Natural killer cell (primary cell): ENCODE results near the gene EIF4EBP2. TPM values are rescaled to one million over a fixed set of nuclear protein-coding genes. Genes with fewer than 3 reads are reported as not detected.

Experiments
- ATAC-seq, 3 donors: fragments of 150-1000 bp in 2 of 3; fragments of 200-7000 bp in 1 of 3; cut with Tn5 transposase; 1 replicate in 1 of 3; 2 replicates in 2 of 3; pipeline ENCODE4 v1.10.0; 2021; ENCODE audit warnings: mild to moderate bottlenecking in 2 of 3, moderate library complexity in 2 of 3
- DNase-seq, 2 donors: peaks; one replicate each; pipeline versions ENCODE4 v3.0.0 to v3.0.0-alpha.2; 2013 to 2021; ENCODE audit warnings: mixed read lengths in 1 of 2
- H3K27ac ChIP-seq: one replicate; pipeline ENCODE4 v1.5.1; 2013; ENCODE audit warnings: mild to moderate bottlenecking, low read length
- H3K27me3 ChIP-seq: one replicate; pipeline ENCODE4 v1.6.1; 2013; ENCODE audit warnings: low read length; ENCODE audit not compliant: control insufficient read depth, insufficient read depth
- H3K36me3 ChIP-seq: one replicate; pipeline ENCODE4 v1.6.1; 2013; ENCODE audit warnings: low read length; ENCODE audit not compliant: control insufficient read depth, insufficient read depth
- H3K4me1 ChIP-seq: one replicate; pipeline ENCODE4 v1.6.1; 2013; ENCODE audit warnings: low read length; ENCODE audit not compliant: control insufficient read depth, insufficient read depth
- H3K4me3 ChIP-seq: one replicate; pipeline ENCODE4 v1.5.1; 2013; ENCODE audit warnings: low read length
- H3K9me3 ChIP-seq: one replicate; pipeline ENCODE4 v1.6.1; 2013; ENCODE audit warnings: low read length; ENCODE audit not compliant: control insufficient read depth, insufficient read depth
- H3K27ac Mint-ChIP-seq, 2 donors: one replicate each; pipeline ENCODE4 v1.8.0; 2022; ENCODE audit warnings: mild to moderate bottlenecking in 2 of 2, mixed read lengths in 2 of 2, moderate library complexity in 1 of 2
- H3K27me3 Mint-ChIP-seq, 2 donors: one replicate each; pipeline ENCODE4 v1.8.0; 2022; ENCODE audit warnings: low read depth in 2 of 2, mixed read lengths in 2 of 2
- H3K36me3 Mint-ChIP-seq: one replicate; pipeline ENCODE4 v1.8.0; 2022; ENCODE audit warnings: mixed read lengths
- H3K4me1 Mint-ChIP-seq, 2 donors: one replicate each; pipeline ENCODE4 v1.8.0; 2022; ENCODE audit warnings: mixed read lengths in 2 of 2
- H3K4me3 Mint-ChIP-seq: one replicate; pipeline ENCODE4 v1.8.0; 2022; ENCODE audit warnings: mild to moderate bottlenecking, moderate library complexity, mixed read lengths
- H3K9me3 Mint-ChIP-seq, 2 donors: one replicate each; pipeline ENCODE4 v1.8.0; 2022; ENCODE audit warnings: mixed read lengths in 2 of 2
- WGBS: methylation state at CpG from one replicate; pipeline ENCODE4 v1.1.7; 2013; ENCODE audit warnings: missing lambda C conversion rate; ENCODE audit not compliant: insufficient coverage; 5-methylcytosine and 5-hydroxymethylcytosine counted together
- intact Hi-C: fragments of 100-400 bp; cut with micrococcal nuclease; formaldehyde crosslinking; loops from one replicate; pipeline ENCODE4 v1.14.2; 2022
- total RNA-seq, 4 donors: library from RNA; stranded (reverse); fragments of 120-200 nt in 1 of 4; gene quantifications; one replicate each; pipeline versions ENCODE4 v1.2.3 to v1.2.4, GENCODE V29; 2013 to 2022
- TF ChIP-seq, protein P1 (sequence below): fragments of 200-600 bp; IDR thresholded peaks from one replicate; pipeline ENCODE4 v1.8.0; 2022; ENCODE audit warnings: antibody characterized with exemption

Gene EIF4EBP2
- total RNA-seq, 3 donors from 2014 or later (not counting 1 experiment from before 2014, with no cell fraction given), result 60.6 to 71.6 (median 71.1) TPM

DNA sequence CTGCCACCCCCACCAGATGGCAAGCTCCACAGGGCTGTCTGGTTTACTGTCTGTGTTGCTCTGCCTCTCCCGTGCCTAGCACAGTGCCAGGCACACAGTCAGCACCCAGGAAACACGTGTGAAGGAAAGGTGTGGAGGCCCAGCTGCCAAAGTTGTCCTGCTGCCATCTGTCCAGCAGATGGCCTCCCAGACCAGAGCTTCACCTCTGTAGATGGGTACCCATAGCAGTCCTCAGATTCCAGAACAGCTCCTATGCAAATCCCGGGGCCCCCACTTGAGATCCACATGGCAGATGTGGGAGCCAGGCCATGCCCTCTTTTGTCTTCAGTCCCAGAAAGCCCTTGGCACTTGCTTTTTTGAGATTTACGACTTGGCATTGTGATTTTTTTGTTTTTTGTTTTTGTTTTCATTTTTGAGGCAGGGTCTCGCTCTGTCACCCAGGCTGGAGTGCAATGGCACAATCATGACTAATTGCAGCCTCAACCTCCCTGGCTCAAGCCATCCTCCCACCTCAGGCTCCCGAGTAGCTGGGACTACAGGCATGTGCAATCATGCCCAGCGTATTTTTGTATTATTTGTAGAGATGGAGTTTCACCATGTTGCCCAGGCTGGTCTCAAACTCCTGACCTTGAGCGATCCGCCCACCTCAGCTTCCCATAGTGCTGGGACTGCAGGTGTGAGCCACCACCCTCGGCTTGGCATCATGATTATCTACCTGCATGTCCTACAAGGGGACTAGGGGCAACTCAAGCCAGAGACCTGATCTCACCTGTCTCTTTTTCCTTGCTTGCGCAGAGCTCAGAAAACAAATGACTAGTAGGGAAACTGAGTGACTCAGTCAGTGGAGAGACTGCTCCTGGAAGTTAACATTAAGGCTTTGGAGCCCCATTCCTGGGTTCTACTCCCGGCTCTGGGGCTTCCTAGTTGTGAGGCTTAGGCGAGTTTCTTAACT lies 57.7 kb downstream of the EIF4EBP2 start:
- Mint-ChIP-seq H3K4me3 (no peak overlapping the region), H3K27me3 (peaks cover 21 to 24% of the 10 kb centered on the region in 2 donors), H3K9me3 (no peaks in the 10 kb centered on the region), H3K4me1 (no peaks in the 10 kb centered on the region), H3K27ac (no peak overlapping the region), H3K36me3 (no peaks in the 10 kb centered on the region)
- H3K36me3 ChIP-seq, result no peaks in the 10 kb centered on the region
- peaks cover 7% of the 10 kb centered on the region for H3K27me3 ChIP-seq
- peaks cover 9% of the 10 kb centered on the region for H3K4me1 ChIP-seq
- H3K4me3 ChIP-seq, result no peak overlapping the region
- ATAC-seq (peak in 2 of 3 donors; percentile 65 to 77), DNase-seq (peak in 1 of 2 donors; percentile 74)
- no peaks in the 10 kb centered on the region for H3K9me3 ChIP-seq
- TF ChIP-seq, protein P1, sequence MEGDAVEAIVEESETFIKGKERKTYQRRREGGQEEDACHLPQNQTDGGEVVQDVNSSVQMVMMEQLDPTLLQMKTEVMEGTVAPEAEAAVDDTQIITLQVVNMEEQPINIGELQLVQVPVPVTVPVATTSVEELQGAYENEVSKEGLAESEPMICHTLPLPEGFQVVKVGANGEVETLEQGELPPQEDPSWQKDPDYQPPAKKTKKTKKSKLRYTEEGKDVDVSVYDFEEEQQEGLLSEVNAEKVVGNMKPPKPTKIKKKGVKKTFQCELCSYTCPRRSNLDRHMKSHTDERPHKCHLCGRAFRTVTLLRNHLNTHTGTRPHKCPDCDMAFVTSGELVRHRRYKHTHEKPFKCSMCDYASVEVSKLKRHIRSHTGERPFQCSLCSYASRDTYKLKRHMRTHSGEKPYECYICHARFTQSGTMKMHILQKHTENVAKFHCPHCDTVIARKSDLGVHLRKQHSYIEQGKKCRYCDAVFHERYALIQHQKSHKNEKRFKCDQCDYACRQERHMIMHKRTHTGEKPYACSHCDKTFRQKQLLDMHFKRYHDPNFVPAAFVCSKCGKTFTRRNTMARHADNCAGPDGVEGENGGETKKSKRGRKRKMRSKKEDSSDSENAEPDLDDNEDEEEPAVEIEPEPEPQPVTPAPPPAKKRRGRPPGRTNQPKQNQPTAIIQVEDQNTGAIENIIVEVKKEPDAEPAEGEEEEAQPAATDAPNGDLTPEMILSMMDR, result peak; percentile 64
- intact Hi-C loops, result loop anchor here (1.0 to 5.0 kb wide), 2 partner anchors 79 to 426 kb away; partner anchors contain the start of gene PCBD1
- WGBS, result 59% methylated on average over 11 of the region's 13 CpGs
- H3K27ac ChIP-seq, result no peak overlapping the region

DNA sequence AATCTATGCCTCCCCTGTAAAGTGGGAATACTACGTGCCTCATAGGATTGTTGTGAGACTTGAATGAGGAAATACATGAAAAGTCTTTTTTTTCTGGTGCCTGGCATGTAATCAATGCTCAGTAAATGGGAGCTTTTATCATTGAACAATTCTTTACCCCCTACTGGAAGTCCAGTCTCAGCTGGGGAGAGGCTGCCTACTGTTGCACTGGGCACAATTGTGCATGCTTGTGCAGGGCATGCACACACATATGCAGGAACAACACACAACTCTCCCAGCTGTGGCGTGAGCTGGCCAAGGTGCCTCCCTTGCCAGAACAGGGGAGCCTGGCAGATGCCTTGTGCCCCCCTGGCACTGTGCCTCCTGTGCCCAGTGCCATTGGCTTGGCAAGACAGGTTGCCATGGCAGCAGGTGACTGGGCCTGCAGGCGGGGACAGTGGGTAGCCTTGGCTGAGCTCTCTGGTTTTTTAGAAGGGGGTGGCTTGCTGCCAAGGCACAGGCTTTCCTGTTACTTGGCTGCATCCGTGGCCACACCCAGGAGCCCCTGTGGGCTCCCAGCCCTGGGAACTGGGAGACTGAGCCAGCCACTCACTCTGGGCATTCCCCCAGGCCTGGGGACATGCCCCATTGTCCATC lies 58.5 kb downstream of the EIF4EBP2 start:
- Mint-ChIP-seq H3K27me3 (peaks cover 18 to 21% of the 10 kb centered on the region in 2 donors), H3K36me3 (no peaks in the 10 kb centered on the region), H3K4me3 (no peak overlapping the region), H3K9me3 (no peaks in the 10 kb centered on the region), H3K27ac (no peak overlapping the region), H3K4me1 (no peaks in the 10 kb centered on the region)
- intact Hi-C loops, result loop anchor here (5.0 kb wide), 1 partner anchor 425 kb away; the partner anchor contains the start of gene PCBD1
- no peaks in the 10 kb centered on the region for H3K36me3 ChIP-seq
- no peak overlapping the region for H3K4me3 ChIP-seq
- no peak for DNase-seq
- H3K9me3 ChIP-seq, result no peaks in the 10 kb centered on the region
- H3K27ac ChIP-seq, result no peak overlapping the region
- WGBS, result 35% methylated on average over 3 of the region's 4 CpGs
- peaks cover 4% of the 10 kb centered on the region for H3K27me3 ChIP-seq
- ATAC-seq, result no peak
- TF ChIP-seq, protein P1, result no peak
- peaks cover 9% of the 10 kb centered on the region for H3K4me1 ChIP-seq

DNA sequence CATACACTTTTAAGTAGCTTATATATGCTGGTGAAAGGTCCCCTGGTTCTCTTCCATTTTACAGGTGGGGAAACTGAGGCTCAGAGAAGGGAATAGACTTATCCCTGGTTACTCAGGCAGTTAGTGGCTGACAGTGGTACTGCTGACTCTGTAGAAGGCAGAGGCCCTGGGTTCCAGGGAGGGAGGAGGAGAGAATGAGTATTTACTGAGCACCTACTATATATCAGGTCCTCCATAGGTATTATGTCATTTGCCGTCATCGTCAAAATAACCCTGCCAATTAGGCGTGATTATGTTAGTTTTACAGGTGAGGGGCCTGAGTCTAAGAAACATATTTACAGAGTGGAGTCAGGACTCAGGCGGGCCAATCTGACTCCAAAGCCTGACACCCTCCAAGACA lies 61.3 kb downstream of the EIF4EBP2 start:
- Histone ChIP-seq H3K27me3 (no peaks in the 10 kb centered on the region), H3K36me3 (no peaks in the 10 kb centered on the region), H3K4me3 (no peak overlapping the region), H3K4me1 (peaks cover 4% of the 10 kb centered on the region), H3K9me3 (no peaks in the 10 kb centered on the region), H3K27ac (no peak overlapping the region)
- DNase-seq (no peak), ATAC-seq (no peak)
- intact Hi-C loops, result no loop called here
- H3K4me1 Mint-ChIP-seq, result no peaks in the 10 kb centered on the region
- H3K27me3 Mint-ChIP-seq, result peaks cover 10 to 11% of the 10 kb centered on the region in 2 donors
- H3K4me3 Mint-ChIP-seq, result no peak overlapping the region
- H3K27ac Mint-ChIP-seq, result no peak overlapping the region
- H3K9me3 Mint-ChIP-seq, result no peaks in the 10 kb centered on the region
- WGBS, result 98% methylated on average over 4 of the region's 4 CpGs
- TF ChIP-seq, protein P1, result no peak
- H3K36me3 Mint-ChIP-seq, result no peaks in the 10 kb centered on the region
